B cell (primary cell): ENCODE results near the gene FRMPD2. TPM values are rescaled to one million over a fixed set of nuclear protein-coding genes. Genes with fewer than 3 reads are reported as not detected.

Experiments used
- ATAC-seq: fragments of 200-7000 bp; cut with Tn5 transposase; one replicate; pipeline ENCODE4 v1.10.0; 2021; ENCODE audit warnings: low read depth, mild to moderate bottlenecking, moderate number of reproducible peaks, moderate library complexity
- CTCF ChIA-PET: fragments of 350-600 bp; sonication (Branson Sonifier 250); formaldehyde crosslinking; loops from one replicate; lab custom pipeline; 2021; ENCODE audit warnings: antibody characterized with exemption, inconsistent platforms; lab: Charles Lee
- POLR2A ChIA-PET: fragments of 350-600 bp; sonication (Branson Sonifier 250); formaldehyde crosslinking; loops from one replicate; lab custom pipeline; 2021; ENCODE audit warnings: antibody characterized with exemption; lab: Charles Lee
- DNase-seq: peaks from one replicate; pipeline ENCODE4 v3.0.0; 2013
- H2AFZ ChIP-seq: 2 replicates; pipeline ENCODE4 v1.6.1; 2012; ENCODE audit warnings: mild to moderate bottlenecking, low read depth, low read length; ENCODE audit not compliant: insufficient read depth, poor library complexity, severe bottlenecking
- H3K27ac ChIP-seq, 2 donors: 1 replicate in 1 of 2; 2 replicates in 1 of 2; pipeline ENCODE4 v1.5.1; 2012 to 2013; ENCODE audit warnings: low read length in 2 of 2, mild to moderate bottlenecking in 2 of 2, moderate library complexity in 1 of 2
- H3K27me3 ChIP-seq, 4 experiments: fragments of 200-600 bp in 1 of 4; sonication (generic) in 1 of 4; replicated peaks in 1 of 4; 1 replicate in 2 of 4; 2 replicates in 2 of 4; pipeline versions ENCODE4 v1.6.1 to v1.7.0; 2013 to 2016; ENCODE audit warnings: low read length in 3 of 4, mild to moderate bottlenecking in 2 of 4, mixed read lengths in 1 of 4, moderate library complexity in 1 of 4; ENCODE audit not compliant: insufficient read depth in 4 of 4, control insufficient read depth in 3 of 4; ENCODE audit errors: control extremely low read depth in 1 of 4
- H3K36me3 ChIP-seq, 2 experiments: replicated peaks in 1 of 2; 1 replicate in 1 of 2; 2 replicates in 1 of 2; pipeline versions ENCODE4 v1.6.1 to v1.7.1; 2013; ENCODE audit warnings: low read length in 1 of 2; ENCODE audit not compliant: insufficient read depth in 2 of 2, control insufficient read depth in 1 of 2; ENCODE audit errors: control extremely low read depth in 1 of 2, extremely low read depth in 1 of 2
- H3K4me1 ChIP-seq, 2 donors: fragments of 200-600 bp in 1 of 2; sonication (generic) in 1 of 2; 1 replicate in 1 of 2; 2 replicates in 1 of 2; pipeline versions ENCODE4 v1.5.1 to v1.6.1; 2013 to 2017; ENCODE audit warnings: low read length in 2 of 2; ENCODE audit not compliant: control insufficient read depth in 2 of 2, insufficient read depth in 2 of 2
- H3K4me2 ChIP-seq: replicated peaks from 2 replicates; pipeline ENCODE3; 2012; ENCODE audit warnings: mild to moderate bottlenecking, low read depth, low read length; ENCODE audit not compliant: poor library complexity, severe bottlenecking
- H3K4me3 ChIP-seq, 5 experiments: fragments of 200-600 bp in 1 of 5; sonication (generic) in 1 of 5; 1 replicate in 3 of 5; 2 replicates in 2 of 5; pipeline versions ENCODE4 v1.5.1 to v1.7.0; 2011 to 2016; ENCODE audit warnings: low read length in 4 of 5, mild to moderate bottlenecking in 4 of 5, low read depth in 2 of 5, control low read depth in 1 of 5, moderate library complexity in 1 of 5; ENCODE audit not compliant: insufficient read depth in 1 of 5; ENCODE audit errors: control extremely low read depth in 1 of 5, extremely low read depth in 1 of 5
- H3K79me2 ChIP-seq: fragments of 200-600 bp; sonication (generic); one replicate; pipeline ENCODE4 v1.6.0; 2016; ENCODE audit warnings: low read length; ENCODE audit not compliant: control insufficient read depth, insufficient read depth
- H3K9ac ChIP-seq: fragments of 200-600 bp; sonication (generic); 2 replicates; pipeline ENCODE4 v1.6.1; 2017; ENCODE audit warnings: mild to moderate bottlenecking, low read length, moderate library complexity
- H3K9me3 ChIP-seq, 3 donors: one replicate each; pipeline versions ENCODE4 v1.6.1 to v1.7.1; 2013; ENCODE audit warnings: low read length in 2 of 3; ENCODE audit not compliant: control insufficient read depth in 2 of 3, insufficient read depth in 1 of 3; ENCODE audit errors: control extremely low read depth in 1 of 3
- H4K20me1 ChIP-seq: 2 replicates; pipeline ENCODE4 v1.6.0; 2012; ENCODE audit warnings: mild to moderate bottlenecking, low read length; ENCODE audit not compliant: insufficient read depth, control insufficient read depth, poor library complexity, severe bottlenecking
- H3K27ac Mint-ChIP-seq: one replicate; pipeline ENCODE4 v1.8.0; 2021; ENCODE audit warnings: mixed read lengths
- H3K27me3 Mint-ChIP-seq: one replicate; pipeline ENCODE4 v1.8.0; 2021; ENCODE audit warnings: mixed read lengths
- H3K4me1 Mint-ChIP-seq: one replicate; pipeline ENCODE4 v1.8.0; 2021; ENCODE audit warnings: mixed read lengths
- H3K4me3 Mint-ChIP-seq: one replicate; pipeline ENCODE4 v1.8.0; 2021; ENCODE audit warnings: mixed read lengths
- H3K9me3 Mint-ChIP-seq: one replicate; pipeline ENCODE4 v1.8.0; 2022; ENCODE audit warnings: mixed read lengths; ENCODE audit not compliant: insufficient read depth
- EZH2 ChIP-seq: IDR thresholded peaks from 2 replicates; pipeline ENCODE4 v1.6.1; 2012; ENCODE audit warnings: borderline replicate concordance, low read depth, mild to moderate bottlenecking, moderate library complexity, low read length; ENCODE audit not compliant: insufficient read depth, poor library complexity, severe bottlenecking
- WGBS: methylation state at CpG from one replicate; pipeline ENCODE4 v1.1.5; 2013; ENCODE audit warnings: missing lambda C conversion rate; ENCODE audit not compliant: insufficient coverage; 5-methylcytosine and 5-hydroxymethylcytosine counted together
- intact Hi-C: fragments of 100-400 bp; cut with micrococcal nuclease; formaldehyde crosslinking; loops from one replicate; pipeline ENCODE4 v1.10.0; 2022
- polyA plus RNA-seq: library from polyadenylated mRNA; depleted of rRNA; stranded (reverse); fragments of >200 nt; gene quantifications from 2 replicates; pipeline ENCODE4 v1.2.3, GENCODE V29; 2012
- total RNA-seq, 2 donors: library from RNA; stranded (reverse); fragments of 120-200 nt in 1 of 2; gene quantifications; 1 replicate in 1 of 2; 2 replicates in 1 of 2; pipeline versions ENCODE4 v1.2.3 to v1.2.4, GENCODE V29; 2013 to 2022
- TF ChIP-seq, protein P1 (sequence below): fragments of 200-600 bp; IDR thresholded peaks from one replicate; pipeline ENCODE4 v1.8.0; 2022; ENCODE audit warnings: antibody characterized with exemption, mild to moderate bottlenecking

Gene FRMPD2
- total and polyA plus RNA-seq, 2 donors (not counting 1 experiment from before 2014, with no cell fraction given) = not detected

GRCh38 chr10:48205918-48206317 lies 68.6 kb downstream of the FRMPD2 start:
- Mint-ChIP-seq H3K9me3 (no peaks in the 10 kb centered on the region), H3K27ac (no peak overlapping the region), H3K4me3 (no peak overlapping the region), H3K27me3 (peaks cover 29% of the 10 kb centered on the region), H3K4me1 (peaks cover 5% of the 10 kb centered on the region)
- Histone ChIP-seq H3K4me3 (no peak overlapping the region), H3K36me3 (no peaks in the 10 kb centered on the region), H3K9me3 (no peaks in the 10 kb centered on the region), H2AFZ (no peak overlapping the region), H3K27me3 (peaks cover 0 to 4% (median 0%) of the 10 kb centered on the region in 4 experiments), H3K79me2 (no peaks in the 10 kb centered on the region), H3K4me1 (no peaks in the 10 kb centered on the region), H3K27ac (no peak overlapping the region), H4K20me1 (no peaks in the 10 kb centered on the region), H3K4me2 (no peak overlapping the region), H3K9ac (no peak overlapping the region)
- DNase-seq (no peak), ATAC-seq (no peak)
- ChIA-PET POLR2A (no interaction called here), CTCF (no interaction called here)
- intact Hi-C loops = no loop called here
- no peak for TF ChIP-seq EZH2
- TF ChIP-seq, protein P1, sequence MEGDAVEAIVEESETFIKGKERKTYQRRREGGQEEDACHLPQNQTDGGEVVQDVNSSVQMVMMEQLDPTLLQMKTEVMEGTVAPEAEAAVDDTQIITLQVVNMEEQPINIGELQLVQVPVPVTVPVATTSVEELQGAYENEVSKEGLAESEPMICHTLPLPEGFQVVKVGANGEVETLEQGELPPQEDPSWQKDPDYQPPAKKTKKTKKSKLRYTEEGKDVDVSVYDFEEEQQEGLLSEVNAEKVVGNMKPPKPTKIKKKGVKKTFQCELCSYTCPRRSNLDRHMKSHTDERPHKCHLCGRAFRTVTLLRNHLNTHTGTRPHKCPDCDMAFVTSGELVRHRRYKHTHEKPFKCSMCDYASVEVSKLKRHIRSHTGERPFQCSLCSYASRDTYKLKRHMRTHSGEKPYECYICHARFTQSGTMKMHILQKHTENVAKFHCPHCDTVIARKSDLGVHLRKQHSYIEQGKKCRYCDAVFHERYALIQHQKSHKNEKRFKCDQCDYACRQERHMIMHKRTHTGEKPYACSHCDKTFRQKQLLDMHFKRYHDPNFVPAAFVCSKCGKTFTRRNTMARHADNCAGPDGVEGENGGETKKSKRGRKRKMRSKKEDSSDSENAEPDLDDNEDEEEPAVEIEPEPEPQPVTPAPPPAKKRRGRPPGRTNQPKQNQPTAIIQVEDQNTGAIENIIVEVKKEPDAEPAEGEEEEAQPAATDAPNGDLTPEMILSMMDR = no peak
- WGBS = 96% methylated on average over 2 of the region's 4 CpGs

GRCh38 chr10:48199580-48200377 lies 74.7 kb downstream of the FRMPD2 start:
- Histone ChIP-seq H2AFZ (peak overlapping the region; percentile 14), H3K4me1 (no peaks in the 10 kb centered on the region), H3K79me2 (no peaks in the 10 kb centered on the region), H3K4me2 (no peak overlapping the region), H3K27me3 (no peaks in the 10 kb centered on the region), H3K27ac (no peak overlapping the region), H3K4me3 (no peak overlapping the region), H3K9ac (no peak overlapping the region), H3K9me3 (no peaks in the 10 kb centered on the region), H3K36me3 (no peaks in the 10 kb centered on the region), H4K20me1 (no peaks in the 10 kb centered on the region)
- CTCF ChIA-PET = no interaction called here
- no peak for TF ChIP-seq EZH2
- TF ChIP-seq, protein P1 = no peak
- 77% methylated on average over 6 of the region's 9 CpGs for WGBS
- Mint-ChIP-seq H3K4me1 (peaks cover 6% of the 10 kb centered on the region), H3K9me3 (peaks cover 2% of the 10 kb centered on the region), H3K27ac (no peak overlapping the region), H3K4me3 (no peak overlapping the region), H3K27me3 (peaks cover 9% of the 10 kb centered on the region)
- DNase-seq = no peak
- ATAC-seq = no peak
- intact Hi-C loops = no loop called here
- POLR2A ChIA-PET = no interaction called here
